Muscle layer of duodenum (tissue), 2 donors: ENCODE results near the gene MACROD1.

Source experiments
- H3K27ac ChIP-seq: one replicate; pipeline ENCODE4 v1.7.0; 2013; ENCODE audit warnings: mild to moderate bottlenecking, low read length
- H3K27me3 ChIP-seq: one replicate; pipeline ENCODE4 v1.7.0; 2013; ENCODE audit warnings: low read depth, mild to moderate bottlenecking, control low read depth, low read length
- H3K36me3 ChIP-seq, 2 donors: one replicate each; pipeline ENCODE4 v1.7.0; 2013; ENCODE audit warnings: low read length in 2 of 2, control low read depth in 1 of 2, mild to moderate bottlenecking in 1 of 2; ENCODE audit not compliant: insufficient read depth in 2 of 2, control insufficient read depth in 1 of 2
- H3K4me1 ChIP-seq, 2 donors: one replicate each; pipeline ENCODE4 v1.7.0; 2013; ENCODE audit warnings: low read length in 2 of 2, mild to moderate bottlenecking in 2 of 2, control low read depth in 1 of 2, moderate library complexity in 1 of 2; ENCODE audit not compliant: insufficient read depth in 2 of 2, control insufficient read depth in 1 of 2
- H3K4me3 ChIP-seq, 2 donors: one replicate each; pipeline ENCODE4 v1.7.0; 2013; ENCODE audit warnings: low read length in 2 of 2, low read depth in 1 of 2, mild to moderate bottlenecking in 1 of 2
- H3K9me3 ChIP-seq, 2 donors: one replicate each; pipeline ENCODE4 v1.7.0; 2013; ENCODE audit warnings: low read length in 2 of 2, control low read depth in 1 of 2, mild to moderate bottlenecking in 1 of 2; ENCODE audit not compliant: control insufficient read depth in 1 of 2
- donor health status: healthy.

The MACROD1 gene

DNA sequence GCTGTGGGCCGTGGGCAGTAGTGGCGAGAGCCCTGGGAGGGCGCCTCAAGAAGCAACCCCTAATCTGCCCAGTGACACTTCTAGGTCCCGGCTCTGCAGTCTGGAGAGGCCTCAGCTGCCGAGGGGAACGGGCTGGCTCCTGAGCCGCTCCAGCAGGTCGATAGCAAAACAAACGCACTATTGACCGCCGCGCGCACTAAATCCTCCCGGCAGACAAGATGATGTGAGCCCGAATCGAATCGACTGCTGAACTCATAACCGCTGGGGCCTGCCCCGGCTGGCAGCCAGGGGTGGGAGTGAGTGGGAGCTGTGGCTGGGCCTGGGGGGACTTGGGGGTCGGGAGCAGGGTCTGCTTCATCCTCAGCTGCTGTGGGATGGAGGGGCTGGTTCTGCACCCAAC, 94.1 kb downstream of the MACROD1 start:
- H3K4me1 ChIP-seq = peaks cover 0 to 11% of the 10 kb centered on the region in 2 donors
- H3K9me3 ChIP-seq = no peaks in the 10 kb centered on the region
- H3K4me3 ChIP-seq = no peak overlapping the region
- no peak overlapping the region for H3K27ac ChIP-seq
- H3K27me3 ChIP-seq = no peaks in the 10 kb centered on the region
- H3K36me3 ChIP-seq = no peaks in the 10 kb centered on the region

DNA sequence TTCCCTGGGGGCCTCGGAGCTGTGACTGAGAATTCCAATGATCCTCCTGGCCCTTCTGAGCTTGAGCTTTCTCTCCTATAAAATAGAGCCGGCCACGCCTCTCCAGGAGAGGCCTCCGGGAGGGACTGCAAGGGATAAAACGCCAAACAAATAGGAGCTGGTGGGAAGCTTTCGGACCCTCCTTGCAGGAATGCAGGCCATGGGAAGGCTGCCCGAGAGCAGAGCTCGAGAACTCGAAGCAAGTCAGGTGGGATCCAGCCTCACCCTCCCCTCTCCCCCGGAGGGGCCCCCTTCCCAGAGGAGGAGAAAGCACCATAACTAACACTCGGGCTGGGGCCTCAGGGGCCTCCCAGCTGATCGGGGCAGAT, 95.6 kb downstream of the MACROD1 start:
- Histone ChIP-seq H3K27ac (no peak overlapping the region), H3K9me3 (no peaks in the 10 kb centered on the region), H3K36me3 (no peaks in the 10 kb centered on the region), H3K27me3 (no peaks in the 10 kb centered on the region), H3K4me1 (peaks cover 0 to 11% of the 10 kb centered on the region in 2 donors), H3K4me3 (no peak overlapping the region)

DNA sequence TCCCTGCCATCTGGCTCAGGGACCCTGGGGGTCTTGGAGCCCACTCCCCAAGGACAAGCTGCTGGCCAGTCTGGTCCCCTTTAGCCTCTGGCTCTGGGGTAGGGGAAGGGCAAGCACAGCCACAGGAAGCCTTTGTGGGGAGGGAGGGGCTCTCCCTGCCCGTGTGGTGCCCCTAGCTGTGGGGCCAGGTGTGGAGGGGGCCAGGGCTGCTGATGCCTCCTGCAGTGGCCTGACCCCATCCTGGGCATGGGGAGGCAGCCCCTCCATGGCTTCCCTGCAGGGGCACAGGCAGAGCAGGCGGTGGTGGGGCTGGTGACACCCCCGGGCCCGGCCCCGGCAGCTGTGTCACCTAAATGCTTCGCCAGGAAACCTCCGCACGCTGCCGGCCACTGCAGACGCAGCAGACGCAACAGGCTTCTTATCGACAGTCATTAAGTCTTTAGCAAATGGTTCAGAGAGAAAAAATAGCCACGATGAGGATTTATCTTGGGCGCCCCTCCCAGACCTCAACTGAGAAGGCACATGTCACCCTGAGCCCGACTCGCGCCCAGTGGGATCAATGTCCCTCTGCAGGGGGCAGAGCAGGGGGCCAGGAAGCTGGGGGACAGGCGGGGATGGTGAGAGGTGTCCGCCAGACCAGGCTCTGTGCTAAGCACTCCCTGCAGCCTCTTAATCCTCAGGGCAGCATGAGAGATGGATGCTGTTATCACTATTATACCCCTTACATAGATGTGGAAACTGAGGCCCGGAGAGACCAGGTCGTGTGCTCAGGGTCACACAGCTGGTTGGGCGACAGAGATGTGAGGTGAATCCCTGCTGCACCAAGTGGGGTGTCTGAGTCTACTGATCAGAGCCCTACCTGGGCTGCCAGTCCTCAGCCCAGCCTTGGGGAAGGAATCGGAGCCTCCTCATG, 96.3 kb downstream of the MACROD1 start:
- Histone ChIP-seq H3K27ac (no peak overlapping the region), H3K4me1 (peaks cover 0 to 11% of the 10 kb centered on the region in 2 donors), H3K27me3 (no peaks in the 10 kb centered on the region), H3K4me3 (no peak overlapping the region), H3K9me3 (no peaks in the 10 kb centered on the region), H3K36me3 (no peaks in the 10 kb centered on the region)

GRCh38 chr11:64068705-64069400, 97.1 kb downstream of the MACROD1 start:
- H3K36me3 ChIP-seq = no peaks in the 10 kb centered on the region
- peaks cover 0 to 11% of the 10 kb centered on the region in 2 donors for H3K4me1 ChIP-seq
- no peak overlapping the region for H3K27ac ChIP-seq
- H3K9me3 ChIP-seq = no peaks in the 10 kb centered on the region
- H3K27me3 ChIP-seq = no peaks in the 10 kb centered on the region
- H3K4me3 ChIP-seq = no peak overlapping the region

DNA sequence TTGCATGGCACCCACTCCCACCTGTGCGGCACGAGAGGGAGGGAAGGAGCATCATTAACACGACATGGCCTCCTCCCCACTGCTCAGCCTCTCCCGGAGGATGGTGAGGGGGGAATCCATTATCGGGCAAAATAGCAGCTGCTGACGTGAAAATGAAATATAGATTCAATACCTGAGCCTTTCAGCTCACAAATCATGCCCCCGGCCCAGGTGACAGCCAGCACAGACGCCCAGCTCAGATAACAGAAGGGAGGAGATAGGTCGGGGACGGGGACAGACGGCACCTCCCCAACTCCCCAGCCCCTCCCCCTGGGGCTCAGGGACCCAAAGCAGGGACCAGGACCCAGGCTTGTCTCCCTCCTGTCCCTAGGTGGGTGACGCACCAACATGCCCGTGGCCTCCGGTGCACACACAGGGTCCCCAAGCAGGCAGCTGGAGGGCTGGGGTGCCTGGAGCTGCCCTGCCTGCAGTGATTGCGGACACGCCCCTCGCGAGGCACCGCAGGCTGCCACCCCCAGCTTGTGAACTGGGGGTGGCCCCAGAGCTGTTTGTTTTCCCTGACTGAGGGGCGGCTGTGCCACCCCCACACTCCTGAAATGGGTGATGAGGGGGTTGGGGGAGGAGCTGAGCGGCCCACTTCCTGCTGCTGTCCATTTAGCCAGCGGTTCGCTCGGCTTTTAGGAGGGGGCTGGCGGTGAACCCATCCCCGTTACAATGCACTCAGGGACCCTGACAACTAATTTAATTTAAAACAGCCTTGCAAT, 98.5 kb downstream of the MACROD1 start:
- Histone ChIP-seq H3K4me1 (peaks cover 0 to 7% of the 10 kb centered on the region in 2 donors), H3K27ac (no peak overlapping the region), H3K4me3 (no peak overlapping the region), H3K36me3 (no peaks in the 10 kb centered on the region), H3K9me3 (no peaks in the 10 kb centered on the region), H3K27me3 (peaks cover under 1% of the 10 kb centered on the region)

DNA sequence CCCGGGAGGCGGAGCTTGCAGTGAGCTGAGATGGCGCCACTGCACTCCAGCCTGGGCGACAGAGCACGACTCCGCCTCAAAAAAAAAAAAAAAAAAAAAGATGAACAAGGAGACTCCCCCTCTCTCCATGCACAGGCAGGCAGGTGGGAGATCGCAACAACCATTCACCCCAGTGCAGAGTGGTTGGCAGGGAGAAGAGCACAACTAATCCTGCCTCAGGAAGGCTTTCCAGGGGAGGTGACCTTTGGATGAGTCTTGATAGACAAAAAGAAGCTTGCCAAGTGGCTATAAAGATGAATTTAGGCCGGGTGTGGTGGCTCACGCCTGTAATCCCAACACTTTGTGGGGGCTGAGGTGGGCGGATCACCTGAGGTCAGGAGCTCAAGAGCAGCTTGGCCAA, 100.2 kb downstream of the MACROD1 start:
- no peak overlapping the region for H3K4me3 ChIP-seq
- no peak overlapping the region for H3K27ac ChIP-seq
- peaks cover 5% of the 10 kb centered on the region for H3K27me3 ChIP-seq
- peaks cover 0 to 6% of the 10 kb centered on the region in 2 donors for H3K4me1 ChIP-seq
- no peaks in the 10 kb centered on the region for H3K36me3 ChIP-seq
- no peaks in the 10 kb centered on the region for H3K9me3 ChIP-seq

DNA sequence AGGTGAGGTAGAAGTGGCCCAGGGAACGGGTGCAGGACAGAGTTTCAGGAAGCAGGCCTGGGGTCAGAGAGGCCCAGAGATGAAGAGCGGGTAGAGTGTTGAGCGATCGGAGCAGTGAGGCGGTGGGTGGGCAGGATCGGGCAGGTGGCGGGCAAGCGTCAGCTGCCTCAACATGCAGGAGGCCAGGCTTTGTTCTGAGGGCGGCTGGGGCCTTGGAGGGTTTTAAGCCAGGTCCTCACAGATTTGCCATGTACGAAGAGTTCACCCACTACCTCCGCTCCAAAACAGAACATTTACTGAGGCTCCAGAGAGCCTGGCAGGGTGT, 100.8 kb downstream of the MACROD1 start:
- Histone ChIP-seq H3K27me3 (peaks cover 5% of the 10 kb centered on the region), H3K4me1 (peaks cover 0 to 9% of the 10 kb centered on the region in 2 donors), H3K27ac (no peak overlapping the region), H3K9me3 (no peaks in the 10 kb centered on the region), H3K4me3 (no peak overlapping the region), H3K36me3 (no peaks in the 10 kb centered on the region)

- H3K27ac ChIP-seq = no peak overlapping the region
- no peaks in the 10 kb centered on the region for H3K9me3 ChIP-seq
- peaks cover 0 to 9% of the 10 kb centered on the region in 2 donors for H3K4me1 ChIP-seq
- peaks cover 5% of the 10 kb centered on the region for H3K27me3 ChIP-seq
- no peaks in the 10 kb centered on the region for H3K36me3 ChIP-seq
- no peak overlapping the region for H3K4me3 ChIP-seq
These were observed 101.4 kb downstream of the MACROD1 start for GRCh38 chr11:64064374-64065140.

DNA sequence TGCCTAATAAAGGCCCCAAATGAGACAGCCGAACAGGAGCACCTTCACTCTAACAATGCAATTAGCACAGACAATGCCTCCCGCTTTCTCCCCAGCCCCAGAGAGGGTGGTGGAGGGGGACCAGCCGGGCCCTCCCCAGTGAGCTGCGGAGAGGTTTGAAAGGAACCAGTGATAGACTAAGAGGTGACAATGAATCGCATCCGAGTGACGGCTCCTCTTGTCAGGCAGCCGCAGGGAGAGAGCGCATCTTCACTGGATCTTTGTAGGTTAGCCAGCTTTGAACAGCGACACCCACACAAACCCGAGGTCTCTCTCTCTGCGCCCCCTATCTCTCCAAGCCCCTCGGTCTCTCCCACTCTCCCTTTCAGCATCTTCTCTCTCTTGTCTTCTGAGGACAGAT, 102.1 kb downstream of the MACROD1 start:
- H3K27me3 ChIP-seq = peaks cover 5% of the 10 kb centered on the region

DNA sequence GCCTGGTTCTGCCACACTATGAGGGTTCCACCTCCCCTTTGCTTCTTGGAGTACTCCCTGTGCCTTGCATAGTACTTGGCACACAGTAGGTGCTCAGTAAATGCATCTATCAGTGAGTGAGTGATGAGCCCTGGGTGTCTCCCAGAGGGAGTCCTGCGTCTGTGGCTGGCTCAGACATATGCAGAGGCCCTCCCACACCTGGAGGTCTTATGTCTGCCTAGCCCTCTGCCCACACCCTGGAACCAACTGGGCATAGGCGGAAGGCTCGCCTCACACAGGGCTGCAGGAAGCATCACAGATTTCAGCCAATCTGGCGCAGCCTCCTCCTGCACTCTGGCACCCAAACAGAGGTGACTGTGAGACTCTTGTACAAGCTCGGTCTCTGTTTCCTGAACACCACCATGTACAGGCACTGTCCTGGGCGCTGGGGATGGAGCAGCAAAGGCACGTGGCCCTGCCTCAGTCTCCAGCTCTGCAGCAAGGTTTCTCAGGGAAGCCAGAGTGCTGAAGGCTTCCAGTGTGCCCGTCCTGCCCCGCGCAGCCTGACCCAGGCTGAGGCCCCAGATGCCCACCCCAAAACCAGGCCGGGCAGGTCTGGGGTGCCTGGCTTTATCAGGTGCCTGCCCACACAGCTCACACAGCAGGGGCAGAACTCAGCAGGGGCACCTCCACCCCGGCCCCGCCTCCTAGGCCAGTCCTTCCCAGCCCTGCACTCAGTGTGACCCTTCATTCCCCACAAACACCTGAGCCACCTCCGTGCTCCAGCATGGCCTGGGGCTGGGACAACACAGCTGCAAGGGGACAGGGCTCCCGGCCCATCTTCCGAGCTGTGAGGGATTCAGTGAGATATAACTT, 103.5 kb downstream of the MACROD1 start:
- Histone ChIP-seq H3K27ac (no peak overlapping the region), H3K4me3 (no peak overlapping the region), H3K4me1 (peaks cover 0 to 11% of the 10 kb centered on the region in 2 donors), H3K9me3 (no peaks in the 10 kb centered on the region), H3K27me3 (peaks cover 5% of the 10 kb centered on the region), H3K36me3 (no peaks in the 10 kb centered on the region)

More for the DNA sequence above, 102.1 kb downstream of the MACROD1 start:
- H3K36me3 ChIP-seq = no peaks in the 10 kb centered on the region
- H3K27ac ChIP-seq = no peak overlapping the region
- H3K9me3 ChIP-seq = no peaks in the 10 kb centered on the region
- no peak overlapping the region for H3K4me3 ChIP-seq
- H3K4me1 ChIP-seq = peaks cover 0 to 9% of the 10 kb centered on the region in 2 donors
